Vagina (tissue), 2 donors: ENCODE results near the gene NID1. TPM values are rescaled to one million over a fixed set of nuclear protein-coding genes. Genes with fewer than 3 reads are reported as not detected.

Source experiments
- DNase-seq, 2 donors: peaks; one replicate each; pipeline ENCODE4 v3.0.0-alpha.2; 2017; ENCODE audit errors: extremely low spot score in 2 of 2
- H3K27ac ChIP-seq: fragments of 200-600 bp; sonication (generic); one replicate; pipeline ENCODE4 v1.5.1; 2019
- H3K27me3 ChIP-seq: fragments of 200-600 bp; sonication (generic); one replicate; pipeline ENCODE4 v1.5.1; 2019
- H3K36me3 ChIP-seq, 2 donors: fragments of 200-600 bp; sonication (generic); one replicate each; pipeline ENCODE4 v1.5.1; 2017 to 2019
- H3K4me1 ChIP-seq: fragments of 200-600 bp; sonication (generic); one replicate; pipeline ENCODE4 v1.5.1; 2019
- H3K4me3 ChIP-seq, 2 donors: fragments of 200-600 bp; sonication (generic); 1 replicate in 1 of 2; 2 replicates in 1 of 2; pipeline ENCODE4 v1.5.1; 2016 to 2019
- H3K9me3 ChIP-seq: fragments of 200-600 bp; sonication (generic); one replicate; pipeline ENCODE4 v1.5.1; 2019
- CTCF ChIP-seq, 3 experiments: fragments of 450-650 bp in 2 of 3; fragments of 200-600 bp in 1 of 3; sonication (generic) in 1 of 3; IDR thresholded peaks; one replicate each; pipeline ENCODE4 v1.5.1; 2017 to 2019; ENCODE audit warnings: antibody characterized with exemption in 3 of 3, mild to moderate bottlenecking in 2 of 3, moderate library complexity in 2 of 3
- POLR2A ChIP-seq, 2 donors: fragments of 450-650 bp; IDR thresholded peaks; one replicate each; pipeline ENCODE4 v1.6.1; 2017; ENCODE audit warnings: antibody characterized with exemption in 2 of 2, mild to moderate bottlenecking in 2 of 2, moderate library complexity in 2 of 2
- POLR2AphosphoS5 ChIP-seq, 2 donors: sonication (generic); formaldehyde crosslinking; IDR thresholded peaks; one replicate each; pipeline ENCODE4 v1.9.0; 2017; ENCODE audit warnings: antibody characterized with exemption in 2 of 2, mild to moderate bottlenecking in 2 of 2, low read depth in 1 of 2; ENCODE audit not compliant: insufficient read depth in 1 of 2
- intact Hi-C: fragments of 100-400 bp; cut with DNase I; formaldehyde crosslinking; loops from one replicate; pipeline ENCODE4 v1.15.1; 2023
- total RNA-seq: library from RNA; depleted of rRNA; stranded (reverse); fragments of >200 nt; gene quantifications from one replicate; pipeline ENCODE4 v1.2.3, GENCODE V29; 2016

The NID1 gene
- total RNA-seq, 1 donor from 2014 or later, result 154 TPM

DNA sequence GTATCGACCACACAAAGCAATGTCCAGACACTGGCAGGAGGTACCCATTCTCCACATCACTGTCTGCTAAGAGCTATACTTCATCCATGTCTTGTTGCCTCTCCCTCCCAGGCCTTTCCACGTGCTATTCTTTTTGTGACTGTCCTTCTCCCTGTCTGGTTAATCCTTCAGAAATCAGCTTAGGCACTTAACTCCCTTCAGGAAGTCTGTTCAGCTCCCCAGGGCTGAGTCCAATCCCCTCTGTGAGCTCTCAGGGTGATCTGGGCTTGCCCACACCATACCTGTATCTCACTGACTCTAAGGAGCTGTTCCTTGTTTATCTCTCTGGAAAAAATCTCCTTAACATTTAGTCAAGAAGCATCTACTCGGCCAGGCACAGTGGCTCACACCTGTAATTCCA lies 69.4 kb downstream of the NID1 start:
- H3K27me3 ChIP-seq, result no peaks in the 10 kb centered on the region
- no peak for TF ChIP-seq POLR2AphosphoS5 (IDR thresholded peaks at IDR 0.05; ENCODE audit: insufficient read depth in 1 of 2, low read depth in 1 of 2)
- no peak for TF ChIP-seq POLR2A (IDR thresholded peaks at IDR 0.05)
- no peak for TF ChIP-seq CTCF (IDR thresholded peaks at IDR 0.05)
- H3K4me1 ChIP-seq, result peaks cover 15% of the 10 kb centered on the region
- H3K9me3 ChIP-seq, result no peaks in the 10 kb centered on the region
- H3K4me3 ChIP-seq, result no peak overlapping the region
- no peak overlapping the region for H3K27ac ChIP-seq
- intact Hi-C loops, result no loop called here
- H3K36me3 ChIP-seq, result peaks cover 0 to 31% of the 10 kb centered on the region in 2 donors
- no peak for DNase-seq

- DNase-seq, result no peak
Observed at GRCh38 chr1:235993652-235994051, 71.2 kb downstream of the NID1 start.

DNA sequence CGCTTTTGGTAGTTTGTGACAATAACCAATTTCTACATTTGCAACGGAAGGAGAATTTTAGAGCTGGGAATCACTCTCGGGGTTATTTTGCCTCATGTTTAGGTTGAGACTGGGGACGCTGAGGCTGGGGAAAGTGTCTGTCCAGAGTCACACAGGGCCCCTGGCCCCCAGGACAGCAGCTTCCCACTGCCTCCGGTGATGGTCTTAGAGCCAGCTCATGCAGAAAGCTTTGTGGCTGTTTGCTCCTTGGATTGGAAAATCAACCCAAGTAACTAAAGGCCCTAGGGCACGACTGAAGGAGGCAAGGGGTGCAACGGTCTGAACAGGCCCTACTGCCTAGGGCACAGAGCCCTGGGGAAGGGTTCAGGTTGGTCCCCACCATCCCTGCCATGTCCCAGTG lies 72.0 kb downstream of the NID1 start:
- Histone ChIP-seq H3K9me3 (no peaks in the 10 kb centered on the region), H3K4me1 (no peaks in the 10 kb centered on the region), H3K27me3 (no peaks in the 10 kb centered on the region), H3K4me3 (no peak overlapping the region), H3K36me3 (peaks cover 0 to 48% of the 10 kb centered on the region in 2 donors), H3K27ac (no peak overlapping the region)
- no peak for DNase-seq
- intact Hi-C loops, result no loop called here
- TF ChIP-seq CTCF (IDR thresholded peaks at IDR 0.05), result no peak
- no peak for TF ChIP-seq POLR2A (IDR thresholded peaks at IDR 0.05)
- no peak for TF ChIP-seq POLR2AphosphoS5 (IDR thresholded peaks at IDR 0.05; ENCODE audit: insufficient read depth in 1 of 2, low read depth in 1 of 2)

More at GRCh38 chr1:235993652-235994051, 71.2 kb downstream of the NID1 start:
- Histone ChIP-seq H3K9me3 (no peaks in the 10 kb centered on the region), H3K27ac (no peak overlapping the region), H3K36me3 (peaks cover 0 to 43% of the 10 kb centered on the region in 2 donors), H3K4me3 (no peak overlapping the region), H3K27me3 (no peaks in the 10 kb centered on the region), H3K4me1 (no peaks in the 10 kb centered on the region)
- TF ChIP-seq POLR2AphosphoS5 (IDR thresholded peaks at IDR 0.05; ENCODE audit: insufficient read depth in 1 of 2, low read depth in 1 of 2) (no peak), POLR2A (IDR thresholded peaks at IDR 0.05) (no peak), CTCF (IDR thresholded peaks at IDR 0.05) (no peak)
- intact Hi-C loops, result no loop called here

- peaks cover 0 to 51% of the 10 kb centered on the region in 2 donors for H3K36me3 ChIP-seq
- H3K27me3 ChIP-seq, result no peaks in the 10 kb centered on the region
- DNase-seq, result no peak
- TF ChIP-seq CTCF (IDR thresholded peaks at IDR 0.05) (no peak), POLR2A (IDR thresholded peaks at IDR 0.05) (no peak), POLR2AphosphoS5 (IDR thresholded peaks at IDR 0.05; ENCODE audit: insufficient read depth in 1 of 2, low read depth in 1 of 2) (no peak)
- no peaks in the 10 kb centered on the region for H3K4me1 ChIP-seq
- no peaks in the 10 kb centered on the region for H3K9me3 ChIP-seq
- no peak overlapping the region for H3K27ac ChIP-seq
- H3K4me3 ChIP-seq, result no peak overlapping the region
- intact Hi-C loops, result no loop called here
Observed at GRCh38 chr1:235992346-235992745, 72.5 kb downstream of the NID1 start.

DNA sequence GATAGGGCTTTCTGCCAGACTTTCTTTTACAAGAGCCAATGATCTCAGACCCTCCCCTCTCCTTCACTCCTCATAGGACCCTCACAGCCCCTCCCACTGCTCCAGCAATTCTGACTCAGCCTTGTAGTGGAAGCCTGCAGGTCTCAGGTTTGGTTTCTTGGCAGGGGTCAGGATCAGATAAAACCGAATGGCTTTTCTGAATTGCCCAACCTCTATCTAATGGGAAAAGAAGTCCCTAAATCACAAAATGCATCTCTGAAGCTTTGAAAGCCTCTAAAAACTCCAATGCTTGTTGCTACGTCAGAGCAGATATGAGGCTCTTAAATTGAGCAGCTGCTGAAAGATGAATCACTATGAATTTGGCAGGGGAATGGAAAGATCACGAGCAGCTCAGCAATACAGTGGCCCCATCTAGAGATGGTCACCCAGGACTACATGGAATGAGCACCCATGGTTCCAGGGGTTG lies 74.5 kb downstream of the NID1 start:
- no peaks in the 10 kb centered on the region for H3K9me3 ChIP-seq
- DNase-seq, result no peak

More for the DNA sequence above, 74.5 kb downstream of the NID1 start:
- no peak overlapping the region for H3K4me3 ChIP-seq
- H3K4me1 ChIP-seq, result no peaks in the 10 kb centered on the region
- TF ChIP-seq POLR2AphosphoS5 (IDR thresholded peaks at IDR 0.05; ENCODE audit: insufficient read depth in 1 of 2, low read depth in 1 of 2) (no peak), CTCF (IDR thresholded peaks at IDR 0.05) (no peak), POLR2A (IDR thresholded peaks at IDR 0.05) (no peak)
- intact Hi-C loops, result no loop called here
- peak overlapping the region; percentile 34 for H3K27ac ChIP-seq
- no peaks in the 10 kb centered on the region for H3K27me3 ChIP-seq
- peaks cover 0 to 50% of the 10 kb centered on the region in 2 donors for H3K36me3 ChIP-seq
